Muscle of arm (tissue), 14 donors: ENCODE measurements around the gene DBNL. TPM values are rescaled to one million over a fixed set of nuclear protein-coding genes. Genes with fewer than 3 reads are reported as not detected.
A peak's percentile ranks its signal among the peaks of the same experiment; 100 is the strongest.
"Not testable (repeated sequence)": the region's sequence is repeated elsewhere in the genome, so short reads cannot be mapped to it uniquely, and the experiment has no call there.

ENCODE experiments used
- DNase-seq: peaks from one replicate; pipeline ENCODE4 v3.0.0-alpha.2; 2013
- long read RNA-seq, 11 donors: transcript quantifications; one replicate each; lab custom pipeline, GENCODE V29; 2026
- polyA plus RNA-seq, 12 donors: library from polyadenylated mRNA; unstranded; fragments of 120-200 nt; gene quantifications; one replicate each; pipeline ENCODE4 v1.2.1, GENCODE V29; 2013; ENCODE audit not compliant: insufficient read length in 12 of 12

DBNL gene
- 10 to 100 TPM in 11 of 12 donors, not detected in 1; 33.9 to 58.7 (median 39.9) TPM for polyA plus RNA-seq
- long read RNA-seq, donor 1, transcript DBNL-210 (13 exons, 1,808 nt): major isoform, 8 of 10 reads
- long read RNA-seq, donor 1, partial matches to known transcripts: 0 of 10 reads
- long read RNA-seq, donor 1, other reads (novel, unspliced or antisense): 0 of 10 reads
- long read RNA-seq, donor 2, transcript DBNL-220 (13 exons, 2,117 nt): minor isoform, 5 of 719 reads
- long read RNA-seq, donor 2, transcript DBNL-210 (13 exons, 1,808 nt): major isoform, 15 of 719 reads
- long read RNA-seq, donor 2, partial matches to known transcripts: 683 of 719 reads
- long read RNA-seq, donor 2, other reads (novel, unspliced or antisense): 16 of 719 reads
- long read RNA-seq, donor 3, partial matches to known transcripts: 0 of 6 reads
- long read RNA-seq, donor 3, other reads (novel, unspliced or antisense): 0 of 6 reads
- long read RNA-seq, donor 4, partial matches to known transcripts: 21 of 165 reads
- long read RNA-seq, donor 4, other reads (novel, unspliced or antisense): 143 of 165 reads
- long read RNA-seq, donor 5, transcript DBNL-210 (13 exons, 1,808 nt): major isoform, 6 of 1,002 reads
- long read RNA-seq, donor 5, partial matches to known transcripts: 957 of 1,002 reads
- long read RNA-seq, donor 5, other reads (novel, unspliced or antisense): 38 of 1,002 reads
- long read RNA-seq, donor 6, partial matches to known transcripts: 20 of 190 reads
- long read RNA-seq, donor 6, other reads (novel, unspliced or antisense): 166 of 190 reads
- long read RNA-seq, donor 7, partial matches to known transcripts: 0 of 6 reads
- long read RNA-seq, donor 7, other reads (novel, unspliced or antisense): 0 of 6 reads
- long read RNA-seq, donor 8, transcript DBNL-210 (13 exons, 1,808 nt): major isoform, 8 of 19 reads
- long read RNA-seq, donor 8, partial matches to known transcripts: 8 of 19 reads
- long read RNA-seq, donor 8, other reads (novel, unspliced or antisense): 0 of 19 reads
- long read RNA-seq, donor 9, transcript DBNL-210 (13 exons, 1,808 nt): major isoform, 5 of 243 reads
- long read RNA-seq, donor 9, partial matches to known transcripts: 30 of 243 reads
- long read RNA-seq, donor 9, other reads (novel, unspliced or antisense): 203 of 243 reads
- long read RNA-seq, donor 10, transcript DBNL-210 (13 exons, 1,808 nt): major isoform, 10 of 694 reads
- long read RNA-seq, donor 10, partial matches to known transcripts: 94 of 694 reads
- long read RNA-seq, donor 10, other reads (novel, unspliced or antisense): 586 of 694 reads
- long read RNA-seq, donor 11, transcript DBNL-210 (13 exons, 1,808 nt): major isoform, 10 of 290 reads
- long read RNA-seq, donor 11, partial matches to known transcripts: 45 of 290 reads
- long read RNA-seq, donor 11, other reads (novel, unspliced or antisense): 234 of 290 reads

GRCh38 chr7:44044315-44045225 is at the start of gene DBNL:
Gene DBNL, plus strand, starts transcription at chr7:44044702. Its CDS starts 36 bp downstream, at chr7:44044738.
- DNase-seq: peak; percentile 89

- DNase-seq: not testable (repeated sequence)
These were observed 47.0 kb upstream of the DBNL start, which contains the start of gene SPDYE1 for GRCh38 chr7:43997532-43997931. Gene SPDYE1, plus strand, starts transcription at chr7:43997897. Its CDS starts 2,053 bp downstream, at chr7:43999950.

GRCh38 chr7:44012081-44012480 is 32.4 kb upstream of the DBNL start:
- DNase-seq: not testable (repeated sequence)

- DNase-seq: not testable (repeated sequence)
These were observed 29.4 kb upstream of the DBNL start for GRCh38 chr7:44015090-44015489.

- DNase-seq: peak; percentile 97
These were observed 25.4 kb upstream of the DBNL start for GRCh38 chr7:44018857-44019807.

GRCh38 chr7:44019825-44020224 is 24.7 kb upstream of the DBNL start:
- DNase-seq: not testable (repeated sequence)

GRCh38 chr7:44022069-44022468 is 22.4 kb upstream of the DBNL start:
- DNase-seq: not testable (repeated sequence)

GRCh38 chr7:44022796-44023467 is 21.6 kb upstream of the DBNL start:
- DNase-seq: not testable (repeated sequence)

- not testable (repeated sequence) for DNase-seq
These were observed 15.1 kb upstream of the DBNL start for GRCh38 chr7:44029433-44029832.

GRCh38 chr7:44030029-44030428 is 14.5 kb upstream of the DBNL start:
- DNase-seq: not testable (repeated sequence)

- not testable (repeated sequence) for DNase-seq
These were observed 13.2 kb upstream of the DBNL start for GRCh38 chr7:44031319-44031718.

GRCh38 chr7:44032031-44032430 is 12.5 kb upstream of the DBNL start:
- not testable (repeated sequence) for DNase-seq

- DNase-seq: not testable (repeated sequence)
These were observed 10.3 kb upstream of the DBNL start for GRCh38 chr7:44033971-44034844.

- DNase-seq: not testable (repeated sequence)
These were observed 8.1 kb upstream of the DBNL start for GRCh38 chr7:44036364-44036763.

- not testable (repeated sequence) for DNase-seq
These were observed 6.6 kb upstream of the DBNL start for GRCh38 chr7:44037951-44038350.

GRCh38 chr7:44038553-44038952 is 5.9 kb upstream of the DBNL start:
- not testable (repeated sequence) for DNase-seq

- peak; percentile 57 for DNase-seq
These were observed 5.4 kb upstream of the DBNL start for GRCh38 chr7:44038961-44039558.
